Right atrium auricular region (tissue), 2 donors: ENCODE data around the gene APOF. TPM values are rescaled to one million over a fixed set of nuclear protein-coding genes. Genes with fewer than 3 reads are reported as not detected.
"Not testable (repeated sequence)": the region's sequence is repeated elsewhere in the genome, so short reads cannot be mapped to it uniquely, and the experiment has no call there.

Source experiments
- DNase-seq: peaks from one replicate; pipeline ENCODE4 v3.0.0-alpha.2; 2019; ENCODE audit warnings: low spot score
- H3K27ac ChIP-seq, 2 donors: fragments of 200-600 bp; sonication (generic); 1 replicate in 1 of 2; 2 replicates in 1 of 2; pipeline ENCODE4 v1.5.1; 2016 to 2019
- H3K27me3 ChIP-seq, 2 donors: fragments of 200-600 bp; sonication (generic); one replicate each; pipeline versions ENCODE4 v1.5.1 to v1.6.0; 2017 to 2019
- H3K36me3 ChIP-seq: fragments of 200-600 bp; sonication (generic); one replicate; pipeline ENCODE4 v1.5.1; 2016
- H3K4me1 ChIP-seq, 2 donors: fragments of 200-600 bp; sonication (generic); one replicate each; pipeline versions ENCODE4 v1.5.1 to v1.6.0; 2017 to 2019
- H3K4me3 ChIP-seq, 2 donors: fragments of 200-600 bp; sonication (generic); 1 replicate in 1 of 2; 2 replicates in 1 of 2; pipeline ENCODE4 v1.5.1; 2017 to 2019; ENCODE audit warnings: mild to moderate bottlenecking in 1 of 2, moderate library complexity in 1 of 2
- H3K9me3 ChIP-seq, 2 donors: fragments of 200-600 bp; sonication (generic); one replicate each; pipeline ENCODE4 v1.5.1; 2019
- total RNA-seq, 2 donors: library from RNA; depleted of rRNA; stranded (reverse); fragments of >200 nt; gene quantifications; one replicate each; pipeline ENCODE4 v1.1.0, GENCODE V29; 2016
- TF ChIP-seq, protein P1 (sequence below), 2 donors: fragments of 200-600 bp; sonication (generic); IDR thresholded peaks; one replicate each; pipeline ENCODE4 v1.5.1; 2019; ENCODE audit warnings: antibody characterized with exemption in 2 of 2

Gene APOF, protein sequence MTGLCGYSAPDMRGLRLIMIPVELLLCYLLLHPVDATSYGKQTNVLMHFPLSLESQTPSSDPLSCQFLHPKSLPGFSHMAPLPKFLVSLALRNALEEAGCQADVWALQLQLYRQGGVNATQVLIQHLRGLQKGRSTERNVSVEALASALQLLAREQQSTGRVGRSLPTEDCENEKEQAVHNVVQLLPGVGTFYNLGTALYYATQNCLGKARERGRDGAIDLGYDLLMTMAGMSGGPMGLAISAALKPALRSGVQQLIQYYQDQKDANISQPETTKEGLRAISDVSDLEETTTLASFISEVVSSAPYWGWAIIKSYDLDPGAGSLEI
- total RNA-seq = not detected

DNA sequence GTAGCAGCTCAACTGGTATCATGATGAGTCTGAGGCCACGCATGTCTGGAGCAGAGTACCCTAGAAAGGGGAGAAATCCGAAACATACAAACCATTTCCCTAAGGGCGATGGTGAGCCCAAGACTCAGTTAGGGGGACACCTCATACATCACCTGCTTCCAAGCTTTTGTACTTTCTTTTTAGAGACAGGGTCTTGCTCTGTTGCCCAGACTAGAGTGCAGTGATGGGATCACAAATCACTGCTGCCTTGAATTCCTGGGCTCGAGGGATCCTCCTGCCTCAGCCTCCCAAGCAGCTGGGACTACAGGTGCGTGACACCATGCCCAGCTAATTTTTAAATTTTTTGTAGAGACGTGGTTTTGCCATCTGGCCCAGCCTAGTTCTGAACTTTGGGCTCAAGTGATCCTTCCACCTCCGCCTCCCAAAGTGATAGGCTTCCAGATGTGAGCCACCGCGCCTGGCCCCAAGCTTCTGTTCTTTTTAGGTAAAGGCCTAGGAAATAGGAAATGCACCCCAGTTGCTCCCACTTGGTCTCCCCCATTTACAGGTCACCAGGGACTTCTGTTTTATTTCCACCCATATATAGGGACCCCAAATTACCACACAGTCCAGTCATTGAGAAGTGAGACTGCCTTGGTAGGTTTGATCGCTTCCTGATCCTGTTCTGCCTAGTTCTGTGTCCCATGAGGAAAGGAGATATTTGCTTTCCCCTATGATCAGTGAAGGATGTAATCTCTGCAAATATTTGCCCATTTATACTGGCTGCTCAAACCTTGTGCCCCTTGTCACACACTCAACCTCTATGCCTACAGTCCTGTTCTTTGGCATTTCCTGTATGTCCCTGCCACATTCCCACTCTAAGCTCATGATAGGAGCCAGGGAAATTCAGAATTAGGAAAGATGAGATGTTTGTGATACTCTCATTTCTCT lies at the start of gene APOF:
TSS of gene APOF (minus strand) at position 728 of the 930 bp plus-strand sequence. CDS start at position 616, 112 bp downstream.
- TF ChIP-seq, protein P1, sequence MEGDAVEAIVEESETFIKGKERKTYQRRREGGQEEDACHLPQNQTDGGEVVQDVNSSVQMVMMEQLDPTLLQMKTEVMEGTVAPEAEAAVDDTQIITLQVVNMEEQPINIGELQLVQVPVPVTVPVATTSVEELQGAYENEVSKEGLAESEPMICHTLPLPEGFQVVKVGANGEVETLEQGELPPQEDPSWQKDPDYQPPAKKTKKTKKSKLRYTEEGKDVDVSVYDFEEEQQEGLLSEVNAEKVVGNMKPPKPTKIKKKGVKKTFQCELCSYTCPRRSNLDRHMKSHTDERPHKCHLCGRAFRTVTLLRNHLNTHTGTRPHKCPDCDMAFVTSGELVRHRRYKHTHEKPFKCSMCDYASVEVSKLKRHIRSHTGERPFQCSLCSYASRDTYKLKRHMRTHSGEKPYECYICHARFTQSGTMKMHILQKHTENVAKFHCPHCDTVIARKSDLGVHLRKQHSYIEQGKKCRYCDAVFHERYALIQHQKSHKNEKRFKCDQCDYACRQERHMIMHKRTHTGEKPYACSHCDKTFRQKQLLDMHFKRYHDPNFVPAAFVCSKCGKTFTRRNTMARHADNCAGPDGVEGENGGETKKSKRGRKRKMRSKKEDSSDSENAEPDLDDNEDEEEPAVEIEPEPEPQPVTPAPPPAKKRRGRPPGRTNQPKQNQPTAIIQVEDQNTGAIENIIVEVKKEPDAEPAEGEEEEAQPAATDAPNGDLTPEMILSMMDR (IDR thresholded peaks at IDR 0.05) = no peak
- H3K27me3 ChIP-seq = no peaks in the 10 kb centered on the region
- no peak within 1 kb of the TSS for H3K4me3 ChIP-seq
- H3K36me3 ChIP-seq = no peaks in the 10 kb centered on the region
- H3K9me3 ChIP-seq = no peaks in the 10 kb centered on the region
- H3K4me1 ChIP-seq = peaks cover 0 to 15% of the 10 kb centered on the region in 2 donors
- H3K27ac ChIP-seq = no peak within 1 kb of the TSS
- DNase-seq = no peak

DNA sequence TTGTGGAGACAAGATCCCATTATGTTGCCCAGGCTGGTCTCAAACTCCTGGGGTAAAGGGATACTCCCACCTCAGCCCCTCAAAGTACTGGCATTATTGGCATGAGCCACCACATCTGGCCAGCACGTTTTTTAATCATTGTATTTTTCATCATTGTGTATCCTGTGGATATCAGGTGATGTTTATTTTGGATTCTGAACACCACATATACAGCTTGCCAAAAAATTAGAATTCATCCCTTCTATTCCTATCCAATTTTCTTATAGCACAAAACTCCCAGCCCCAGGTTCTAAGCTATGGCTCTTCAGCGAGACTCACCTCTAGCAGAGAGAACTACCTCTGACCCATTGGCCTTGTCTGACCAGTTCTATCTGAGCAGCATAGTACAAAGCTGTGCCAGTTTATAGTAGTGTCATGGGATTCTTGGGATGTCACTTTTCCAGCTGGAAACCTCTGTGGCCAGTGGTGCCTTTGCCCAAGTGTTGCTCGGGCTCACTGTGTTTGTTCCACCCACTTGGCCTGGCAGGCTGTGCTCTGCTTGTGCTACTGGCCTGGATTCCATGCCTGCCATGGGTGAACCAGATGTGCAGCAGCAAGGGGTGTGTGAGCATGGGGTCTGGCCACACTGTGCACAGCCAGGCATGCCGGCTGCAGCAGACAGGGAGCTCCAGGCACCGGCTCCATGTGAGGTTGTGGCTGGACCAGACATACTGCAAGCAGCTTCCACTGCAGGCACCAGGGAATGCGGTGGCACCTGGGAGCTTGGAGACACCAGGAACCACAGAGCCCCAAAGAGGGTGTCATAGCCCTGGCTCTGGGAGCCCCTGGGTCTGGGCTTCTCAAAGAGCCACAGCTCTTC lies 49.4 kb upstream of the APOF start:
- H3K27me3 ChIP-seq = no peaks in the 10 kb centered on the region
- H3K4me3 ChIP-seq = no peak overlapping the region
- no peak for DNase-seq
- TF ChIP-seq, protein P1 (IDR thresholded peaks at IDR 0.05) = no peak
- no peaks in the 10 kb centered on the region for H3K4me1 ChIP-seq
- no peaks in the 10 kb centered on the region for H3K9me3 ChIP-seq
- no peaks in the 10 kb centered on the region for H3K36me3 ChIP-seq
- no peak overlapping the region for H3K27ac ChIP-seq

DNA sequence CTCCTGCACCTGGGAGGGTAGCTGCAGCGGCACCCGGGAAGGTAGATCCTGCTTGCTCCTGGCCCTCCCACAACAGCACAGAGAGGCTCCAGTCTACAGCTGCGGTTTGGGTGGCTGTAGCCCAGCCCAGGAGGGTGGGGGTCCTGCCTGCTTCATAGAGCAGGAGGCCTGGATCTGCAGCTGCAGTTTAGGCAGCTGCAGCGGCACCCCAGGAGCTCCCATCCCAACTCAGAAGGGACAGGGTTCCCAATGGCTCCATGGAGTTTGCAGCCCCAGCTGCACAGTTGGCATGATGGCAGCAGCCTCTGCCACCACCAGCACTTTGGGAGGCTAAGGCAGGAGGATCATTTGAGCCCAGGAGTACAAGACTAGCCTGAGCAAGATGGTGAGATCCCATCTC lies 48.1 kb upstream of the APOF start:
- DNase-seq = no peak
- TF ChIP-seq, protein P1 (IDR thresholded peaks at IDR 0.05) = no peak
- Histone ChIP-seq H3K36me3 (no peaks in the 10 kb centered on the region), H3K9me3 (no peaks in the 10 kb centered on the region), H3K4me3 (no peak overlapping the region), H3K4me1 (no peaks in the 10 kb centered on the region), H3K27ac (no peak overlapping the region), H3K27me3 (no peaks in the 10 kb centered on the region)

DNA sequence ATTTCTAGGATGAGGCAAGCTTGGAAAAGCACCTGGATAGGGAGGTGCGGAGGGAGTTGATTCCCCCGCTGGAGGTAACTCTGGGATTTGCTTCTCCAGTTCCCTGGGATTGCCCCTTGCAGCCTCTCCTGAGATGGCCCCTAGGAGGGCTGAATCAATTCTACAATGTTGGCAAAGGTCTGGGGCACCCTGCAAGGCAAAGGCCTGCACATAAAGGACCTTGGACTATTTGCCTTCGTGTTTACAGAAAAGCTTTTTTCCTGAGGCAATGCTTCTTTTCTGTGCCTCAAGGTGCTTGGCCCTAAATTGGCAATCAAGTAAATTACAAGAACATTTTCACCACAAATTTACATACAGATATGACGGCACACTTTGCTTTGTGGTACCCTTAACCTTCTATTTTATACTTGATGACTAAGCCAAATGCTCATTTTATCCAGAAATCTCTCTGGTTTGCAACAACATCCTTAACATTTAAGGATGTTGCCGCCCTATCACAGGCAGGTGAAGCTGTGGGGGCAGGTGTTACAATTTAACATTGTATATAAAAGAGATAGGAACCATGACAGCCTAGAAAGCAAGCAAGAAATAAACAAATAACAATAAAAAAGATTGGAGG lies 46.3 kb upstream of the APOF start:
- no peak overlapping the region for H3K4me3 ChIP-seq
- H3K4me1 ChIP-seq = no peaks in the 10 kb centered on the region
- H3K27ac ChIP-seq = no peak overlapping the region
- H3K27me3 ChIP-seq = no peaks in the 10 kb centered on the region
- no peaks in the 10 kb centered on the region for H3K36me3 ChIP-seq
- TF ChIP-seq, protein P1 (IDR thresholded peaks at IDR 0.05) = no peak
- no peak for DNase-seq
- no peaks in the 10 kb centered on the region for H3K9me3 ChIP-seq

DNA sequence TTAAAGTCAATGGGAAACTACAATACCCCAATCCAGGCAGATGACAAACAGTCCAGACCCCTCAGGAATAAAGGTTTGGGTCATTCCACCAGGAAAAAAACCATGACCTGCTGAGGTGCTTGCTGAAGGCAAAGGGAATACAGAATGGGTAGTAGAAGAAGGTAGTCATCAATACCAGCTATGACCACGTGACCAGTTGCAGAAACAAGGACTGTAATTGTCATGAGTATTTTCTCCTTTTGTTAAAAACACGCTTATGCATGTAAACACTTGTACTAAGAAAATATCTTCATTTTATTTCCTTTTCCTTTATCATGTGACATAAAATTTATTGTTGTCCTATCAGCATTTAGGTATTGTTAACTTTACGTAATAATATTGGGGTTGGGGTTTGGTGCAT lies 41.6 kb upstream of the APOF start:
- not testable (repeated sequence) for H3K27ac ChIP-seq, DNase-seq, H3K27me3 ChIP-seq, H3K4me3 ChIP-seq, H3K9me3 ChIP-seq, H3K4me1 ChIP-seq, H3K36me3 ChIP-seq

DNA sequence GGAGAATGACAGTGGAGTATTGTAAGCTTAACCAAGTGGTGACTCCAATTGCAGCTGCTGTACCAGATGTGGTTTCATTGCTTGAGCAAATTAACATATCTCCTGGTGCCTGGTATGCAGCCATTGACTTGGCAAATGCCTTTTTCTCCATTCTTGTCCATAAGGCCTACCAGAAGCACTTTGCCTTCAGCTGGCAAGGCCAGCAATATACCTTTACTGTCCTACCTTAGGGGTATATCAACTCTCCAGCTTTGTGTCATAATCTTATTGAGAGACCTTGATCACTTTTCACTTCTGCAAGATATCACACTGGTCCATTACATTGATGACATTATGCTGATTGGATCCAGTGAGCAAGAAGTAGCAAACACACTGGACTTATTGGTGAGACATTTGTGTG lies 39.0 kb upstream of the APOF start:
- H3K4me1 ChIP-seq, H3K27ac ChIP-seq, DNase-seq, H3K36me3 ChIP-seq, H3K4me3 ChIP-seq, H3K27me3 ChIP-seq, H3K9me3 ChIP-seq: not testable (repeated sequence)

DNA sequence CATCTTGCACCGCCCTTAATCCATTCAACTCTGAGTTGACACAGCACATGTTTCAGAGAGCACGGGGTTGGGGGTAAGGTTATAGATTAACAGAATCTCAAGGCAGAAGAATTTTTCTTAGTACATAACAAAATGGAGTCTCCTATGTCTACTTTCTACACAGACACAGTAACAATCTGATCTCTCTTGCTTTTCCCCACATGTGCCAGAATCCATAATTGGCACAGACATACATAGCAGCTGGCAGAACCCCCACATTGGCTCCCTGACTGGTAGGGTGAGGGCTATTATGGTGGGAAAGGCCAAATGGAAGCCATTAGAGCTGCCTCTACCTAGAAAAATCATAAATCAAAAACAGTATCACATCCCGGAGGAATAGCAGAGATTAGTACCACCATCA lies 38.5 kb upstream of the APOF start:
- not testable (repeated sequence) for H3K27ac ChIP-seq, H3K9me3 ChIP-seq, H3K4me1 ChIP-seq, H3K36me3 ChIP-seq, H3K27me3 ChIP-seq, DNase-seq, H3K4me3 ChIP-seq

DNA sequence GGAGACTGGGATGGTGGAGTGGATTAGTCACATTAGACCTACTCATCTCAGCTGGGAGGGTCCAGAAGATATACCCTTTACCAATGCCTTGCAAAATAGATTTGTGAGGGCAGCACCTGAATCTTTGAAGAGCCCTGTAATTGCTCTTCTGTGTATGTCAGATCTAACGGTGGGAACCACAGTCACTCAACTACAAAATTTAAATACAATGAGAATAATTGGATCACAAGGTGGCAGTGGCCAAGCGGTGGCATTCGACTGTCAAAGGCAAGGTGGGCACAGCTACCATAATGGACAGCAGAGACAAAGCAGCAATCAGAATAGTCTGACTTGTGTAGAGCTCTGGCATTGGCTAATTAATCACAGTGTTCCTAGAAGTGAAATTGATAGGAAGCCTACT lies 36.8 kb upstream of the APOF start:
- not testable (repeated sequence) for H3K27me3 ChIP-seq, H3K4me1 ChIP-seq, H3K9me3 ChIP-seq, H3K27ac ChIP-seq, H3K4me3 ChIP-seq, DNase-seq, H3K36me3 ChIP-seq
